NCI-H460 (cell line): ENCODE data around the gene ZMYND8. TPM values are rescaled to one million over a fixed set of nuclear protein-coding genes. Genes with fewer than 3 reads are reported as not detected.

ENCODE experiments used
- DNase-seq: peaks from one replicate; pipeline ENCODE4 v3.0.0-alpha.2; 2016; ENCODE audit warnings: low read depth; ENCODE audit errors: extremely low read depth
- total RNA-seq: library from RNA; depleted of rRNA; stranded (reverse); fragments of >200 nt; shearing (Covaris generic); gene quantifications from 2 replicates; pipeline ENCODE4 v1.2.3, GENCODE V29; 2014

The ZMYND8 gene
- total RNA-seq, 1 experiment from 2014 or later, result 20.6 TPM

DNA sequence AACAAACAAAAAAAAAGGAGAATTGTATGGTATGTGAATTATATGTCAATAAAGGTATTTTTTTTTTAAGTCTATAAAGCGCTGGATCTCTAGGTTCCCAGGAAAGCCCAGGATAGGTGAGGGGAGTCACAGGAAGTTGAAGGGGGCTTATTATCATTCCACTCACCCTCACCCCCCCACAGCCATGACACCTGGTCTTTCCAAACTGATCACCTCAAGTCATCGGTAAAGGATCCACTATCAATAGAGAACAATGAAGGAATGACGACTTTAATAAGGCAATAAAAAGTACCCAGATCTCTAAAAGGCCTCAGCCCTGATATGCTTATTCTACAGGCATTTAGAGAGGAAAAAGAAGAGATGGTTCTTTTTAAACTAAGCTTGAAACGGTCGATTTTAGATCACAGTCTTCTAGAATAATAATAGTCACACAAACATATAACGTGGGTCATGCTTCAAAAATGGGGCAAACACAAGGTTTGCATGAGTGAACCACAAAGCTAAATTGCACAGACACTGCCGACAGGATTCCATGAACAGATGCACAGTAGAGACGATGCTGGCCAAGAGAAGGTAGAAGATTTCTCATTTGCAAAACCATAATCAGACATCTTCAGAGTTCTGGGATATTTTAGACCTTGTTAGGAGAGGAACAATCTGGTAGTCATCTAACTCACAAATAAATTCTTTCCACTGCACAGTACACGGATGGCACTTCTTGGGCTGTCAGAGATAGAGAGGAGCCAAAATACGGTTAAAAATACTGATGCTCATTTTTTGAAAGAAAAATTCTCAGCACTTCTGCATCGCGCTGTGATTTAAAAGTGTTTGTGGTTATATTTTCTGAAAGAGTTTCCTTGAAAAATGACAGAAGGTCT, 21.0 kb downstream of the ZMYND8 start:
- DNase-seq, result no peak

DNA sequence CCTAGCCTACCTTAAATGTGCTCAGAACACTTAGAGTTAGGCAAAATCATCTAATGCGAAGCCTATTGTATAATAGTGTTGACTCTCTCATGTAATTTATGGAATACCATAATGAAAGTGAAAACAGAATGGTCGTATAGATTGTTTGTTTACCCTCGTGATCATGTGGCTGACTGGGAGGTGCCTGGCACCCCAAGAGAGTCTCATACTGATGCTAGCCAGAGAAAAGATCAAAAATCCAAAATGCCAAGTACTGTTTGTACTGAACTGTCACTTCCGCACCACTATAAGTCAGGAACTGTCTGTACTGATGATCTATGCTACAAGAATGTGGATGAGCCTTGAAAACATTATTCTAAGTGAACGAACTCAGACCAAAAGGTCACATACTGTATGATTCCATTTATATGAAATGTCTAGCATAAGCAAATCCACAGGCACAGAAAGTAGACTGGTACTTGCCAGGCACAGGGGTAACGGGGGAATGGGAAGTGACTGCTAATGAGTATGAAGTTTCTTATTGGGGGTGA, 22.4 kb downstream of the ZMYND8 start:
- peak; percentile 92 for DNase-seq

DNA sequence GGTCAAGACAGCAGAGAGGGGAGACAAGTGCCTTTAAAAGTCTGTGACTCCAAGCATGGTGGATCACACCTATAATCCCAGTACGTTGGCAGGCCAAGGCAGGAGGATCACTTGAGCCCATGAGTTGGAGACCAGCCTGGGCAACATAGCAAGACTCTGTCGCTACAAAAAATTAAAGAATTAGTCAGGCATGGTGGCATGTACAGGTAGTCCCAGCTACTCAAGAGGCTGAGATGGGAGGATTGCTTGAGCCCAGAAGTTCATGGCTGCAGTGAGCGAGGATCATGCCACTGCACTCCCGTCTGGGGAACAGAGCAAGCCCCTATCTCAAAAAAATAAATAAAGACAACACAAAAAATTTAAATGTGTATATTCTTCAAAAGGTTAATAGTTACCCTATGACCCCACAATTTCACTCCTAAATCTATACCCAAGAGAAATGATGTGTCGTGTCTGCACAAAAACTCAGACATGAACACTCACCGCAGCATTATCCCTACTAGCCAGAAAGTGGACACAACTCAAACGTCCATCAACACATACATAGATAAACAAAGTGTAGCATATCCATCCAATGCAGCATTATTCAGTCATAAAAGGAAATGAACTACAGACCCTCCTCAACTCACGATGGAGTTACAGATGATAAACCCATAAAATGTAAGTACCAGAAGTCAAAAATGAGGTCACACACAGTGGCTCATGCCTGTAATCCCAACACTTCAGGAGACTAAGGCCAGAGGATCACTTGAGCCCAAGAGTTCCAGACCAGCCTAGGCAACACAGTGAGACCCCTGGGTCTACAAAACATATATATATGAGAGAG, 23.9 kb downstream of the ZMYND8 start:
- no peak for DNase-seq

DNA sequence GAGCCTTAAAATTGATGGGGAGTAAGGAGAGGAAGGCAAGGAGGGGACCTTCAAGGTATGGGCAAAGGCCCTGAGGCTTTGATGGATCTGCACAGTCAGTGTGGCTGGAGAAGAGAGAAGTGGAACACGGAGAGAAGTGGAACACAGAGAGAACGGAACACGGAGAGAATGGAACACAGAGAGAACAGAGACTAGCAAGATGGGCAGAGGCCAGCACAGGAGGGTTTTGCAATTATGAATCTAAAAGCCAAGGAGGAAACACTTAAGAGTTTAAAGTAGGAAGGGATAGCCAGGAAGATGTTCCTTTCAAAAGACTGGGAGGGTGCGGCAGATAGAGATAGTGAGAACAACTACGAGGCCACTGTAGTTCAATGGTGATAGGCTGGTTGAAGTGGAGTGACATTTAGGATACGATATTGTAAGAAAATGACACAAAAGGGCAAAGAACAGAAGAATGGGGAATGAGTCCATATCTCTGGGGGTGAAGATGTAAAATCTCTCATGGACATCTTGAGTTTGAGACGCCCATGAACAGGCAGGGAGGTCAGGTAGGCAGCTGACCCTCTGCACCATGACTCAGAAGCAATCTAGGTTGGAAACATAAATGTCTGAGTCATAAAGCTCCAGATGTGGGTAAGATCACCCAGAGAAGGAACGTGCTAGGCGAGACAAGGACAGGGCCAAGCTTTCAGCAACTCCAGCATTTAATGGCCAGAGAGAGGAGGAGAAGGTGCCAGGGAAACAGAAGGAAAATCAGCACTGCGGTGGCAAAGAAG, 25.4 kb downstream of the ZMYND8 start:
- DNase-seq, result no peak

DNA sequence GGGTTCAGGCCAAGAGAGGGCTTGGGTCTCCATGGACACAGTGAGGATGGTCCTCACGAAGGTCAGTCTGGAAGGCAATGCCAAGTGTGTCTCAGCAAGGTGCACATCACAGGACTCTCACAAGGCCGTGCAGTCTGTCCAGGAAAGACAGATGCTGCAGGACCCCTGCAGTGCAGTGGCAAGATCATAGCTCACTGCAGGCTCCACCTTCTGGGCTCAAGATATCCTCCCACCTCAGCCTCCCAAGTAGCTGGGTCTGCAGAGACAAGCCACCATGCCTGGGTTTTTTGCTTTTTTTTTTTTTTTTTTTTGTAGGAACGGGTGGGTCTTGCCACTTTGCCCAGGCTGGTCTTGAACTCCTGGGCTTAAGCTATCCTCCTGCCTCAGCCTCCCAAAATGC, 26.4 kb downstream of the ZMYND8 start:
- DNase-seq, result no peak

GRCh38 chr20:47328129-47328528, 28.4 kb downstream of the ZMYND8 start:
- no peak for DNase-seq

DNA sequence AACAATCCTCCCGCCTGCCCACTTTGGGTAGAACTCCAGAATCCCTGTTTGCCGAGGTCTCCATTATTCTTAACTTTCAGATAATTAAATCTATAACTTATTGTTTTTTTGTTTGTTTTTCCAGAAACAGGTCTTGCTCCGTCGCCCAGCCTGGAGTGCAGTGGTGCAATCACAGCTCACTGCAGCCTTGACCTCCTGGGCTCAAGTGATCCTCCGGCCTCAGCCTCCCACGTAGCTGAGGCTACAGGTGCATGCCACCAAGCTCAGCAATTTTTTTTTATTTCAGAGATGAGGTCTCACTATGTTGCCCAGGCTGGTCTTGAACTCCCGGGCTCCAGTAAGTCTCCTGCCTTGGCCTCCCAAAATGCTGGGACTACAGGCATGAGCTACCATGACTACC, 28.8 kb downstream of the ZMYND8 start:
- no peak for DNase-seq

DNA sequence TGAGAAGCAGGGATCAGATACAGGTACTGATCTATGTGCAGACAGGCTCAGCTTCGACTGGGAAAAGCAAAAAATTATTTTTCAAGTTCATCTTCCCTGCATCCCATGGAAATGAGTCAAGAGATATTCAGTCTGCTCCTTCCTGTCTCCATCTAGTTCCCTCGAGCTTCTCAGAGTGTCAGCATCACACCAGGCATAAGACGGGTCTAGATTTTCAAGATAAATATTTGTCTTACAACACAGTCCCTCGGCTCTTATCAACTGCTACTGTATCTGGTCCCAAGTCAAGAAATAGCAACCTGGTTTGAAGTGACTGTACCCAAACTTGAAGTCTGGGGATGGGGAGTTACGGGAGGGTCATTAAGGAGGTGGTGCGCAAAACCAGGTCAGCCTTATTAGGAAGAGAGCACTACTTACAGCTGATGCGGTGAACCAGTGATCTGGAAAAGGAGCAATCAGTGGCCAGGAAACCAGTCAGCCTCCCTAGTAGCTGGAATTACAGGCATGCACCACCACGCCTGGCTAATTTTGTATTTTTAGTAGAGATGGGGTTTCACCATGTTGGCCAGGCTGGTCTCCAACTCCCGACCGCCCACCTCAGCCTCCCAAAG, 29.7 kb downstream of the ZMYND8 start:
- no peak for DNase-seq

DNA sequence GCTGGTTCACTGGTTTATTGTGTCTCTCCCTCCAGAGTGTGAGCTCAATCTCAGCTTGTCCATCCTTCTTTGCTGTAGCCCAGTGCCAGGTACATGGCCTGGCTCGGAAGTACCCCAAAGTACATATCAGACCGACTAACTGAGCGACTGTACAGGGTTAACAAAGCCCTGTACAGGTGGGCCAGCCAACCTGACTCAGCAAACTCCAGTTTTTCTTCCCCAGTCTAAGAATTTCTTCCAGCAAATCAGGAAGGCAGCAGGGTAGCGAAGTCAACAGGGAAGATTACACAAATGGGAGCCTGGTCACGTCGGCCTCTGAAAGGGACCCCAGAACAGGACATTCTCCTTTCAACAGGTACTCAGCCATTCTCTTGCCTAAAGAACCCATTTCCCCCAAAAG, 31.3 kb downstream of the ZMYND8 start:
- no peak for DNase-seq

- DNase-seq, result no peak
Measured at GRCh38 chr20:47320990-47321805, 35.3 kb downstream of the ZMYND8 start.

DNA sequence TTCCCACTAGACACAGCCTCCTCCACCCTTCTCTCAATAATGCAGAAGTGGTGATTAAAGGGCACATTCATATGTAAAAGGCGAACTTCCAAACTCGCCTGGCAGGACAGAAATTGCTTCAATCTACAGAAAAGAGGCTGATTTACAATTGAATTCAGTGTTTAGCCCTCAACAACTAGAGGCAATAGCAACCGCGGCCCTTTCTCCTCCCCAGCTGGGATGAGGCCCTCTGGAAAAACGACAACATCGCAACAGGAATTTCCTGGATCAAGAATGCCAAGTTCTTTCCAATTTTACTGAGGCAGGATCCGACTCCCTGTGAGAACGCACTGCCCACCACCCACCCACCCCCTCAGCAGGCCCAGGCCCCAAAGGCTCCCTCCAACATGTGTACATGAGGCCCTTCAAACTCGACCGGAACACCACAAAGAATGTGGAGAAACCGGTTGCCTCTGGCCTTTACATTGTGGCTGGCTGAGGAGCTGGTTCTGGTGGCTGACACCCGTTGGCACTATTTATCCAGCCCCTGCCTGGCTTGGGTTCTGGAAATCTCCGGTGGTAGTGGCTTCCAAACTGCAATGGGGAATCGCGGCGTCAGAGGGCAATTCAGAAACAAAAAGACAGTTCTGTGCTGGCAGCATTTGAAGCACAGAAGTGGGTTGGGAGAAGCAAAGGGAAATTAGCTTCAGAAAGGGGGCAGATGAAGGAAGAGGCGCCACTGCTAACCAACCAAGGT, 36.8 kb downstream of the ZMYND8 start:
- no peak for DNase-seq

DNA sequence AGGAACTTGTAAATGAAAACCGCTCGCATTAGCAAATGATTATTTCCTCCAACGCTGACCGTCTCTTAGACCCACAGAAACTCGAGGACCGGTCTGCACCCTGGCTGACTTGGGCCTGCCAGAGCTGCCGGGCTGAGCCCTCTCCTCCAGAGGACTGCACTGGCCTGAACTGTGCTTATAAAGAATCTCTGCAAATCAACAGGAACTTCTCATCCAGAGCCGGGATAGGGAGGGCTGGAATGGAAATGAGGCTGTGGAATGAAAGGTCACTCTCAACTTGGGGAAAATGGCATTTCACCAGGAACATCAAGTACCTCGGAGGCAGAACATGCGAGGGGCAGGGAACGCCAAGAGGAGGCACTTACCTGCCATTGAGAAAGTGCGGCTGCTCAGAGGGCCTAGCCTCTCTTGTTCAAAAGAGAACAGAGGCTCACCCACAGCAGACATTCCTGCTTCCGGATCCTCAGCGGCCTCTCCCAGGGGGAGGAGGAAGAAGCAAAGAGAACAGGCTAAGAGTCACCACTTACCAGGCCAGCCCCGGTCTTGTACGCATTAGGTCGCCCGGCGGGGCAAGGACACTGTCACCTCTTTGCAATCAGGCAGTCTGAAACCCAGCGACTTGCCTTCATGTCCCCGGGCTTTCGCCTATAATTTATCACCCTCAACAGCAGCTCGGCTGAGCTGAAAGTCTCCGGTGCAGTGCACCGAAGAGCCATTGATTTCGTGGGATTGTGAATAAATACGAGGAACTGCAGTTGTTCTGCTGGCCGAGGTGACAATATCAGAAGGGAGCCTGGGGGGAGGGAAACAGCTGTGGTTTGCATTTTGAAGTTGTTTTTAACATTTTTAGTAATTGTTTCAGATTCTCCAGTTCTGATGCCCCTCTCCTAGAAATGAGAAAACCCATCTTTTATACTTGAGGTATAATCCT, 37.6 kb downstream of the ZMYND8 start:
- peak; percentile 32 for DNase-seq

GRCh38 chr20:47318027-47318585, 38.4 kb downstream of the ZMYND8 start:
- no peak for DNase-seq

DNA sequence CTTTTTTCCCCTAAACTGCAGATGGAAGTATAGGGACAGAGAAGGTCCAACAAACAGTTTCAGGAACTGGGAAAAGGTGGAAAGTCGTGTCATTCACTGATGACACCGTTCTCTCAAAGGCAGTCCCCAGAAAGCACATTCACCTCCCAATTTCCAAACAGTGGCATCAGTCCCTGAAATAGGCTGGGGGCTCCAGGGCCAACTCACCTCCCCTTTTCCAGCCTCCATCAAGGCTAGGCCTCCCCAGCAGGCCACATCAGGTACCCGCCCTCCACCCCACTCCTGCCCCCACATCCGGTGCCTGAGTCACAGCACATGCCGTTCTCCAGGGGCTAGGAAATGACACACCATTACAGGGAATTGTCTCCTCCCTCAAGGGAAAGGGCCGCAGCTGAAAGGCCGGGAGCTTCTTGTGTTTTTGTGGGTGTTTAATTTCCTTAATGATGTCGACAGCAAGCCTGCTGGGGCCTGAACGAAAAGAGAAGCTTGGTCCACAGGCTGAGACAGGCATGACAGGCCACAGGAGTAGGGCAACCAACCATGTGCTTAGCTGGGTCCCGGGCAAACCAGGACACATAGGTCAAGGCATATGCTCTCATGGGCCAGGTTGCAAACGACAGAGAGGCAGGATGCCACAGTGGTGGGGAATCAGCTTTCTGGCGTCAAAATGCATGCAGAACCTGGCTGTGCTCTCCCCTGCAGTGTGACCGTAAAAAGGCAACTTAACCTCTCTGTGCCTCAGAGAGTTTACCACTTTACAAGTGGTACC, 39.2 kb downstream of the ZMYND8 start:
- peak; percentile 40 for DNase-seq

DNA sequence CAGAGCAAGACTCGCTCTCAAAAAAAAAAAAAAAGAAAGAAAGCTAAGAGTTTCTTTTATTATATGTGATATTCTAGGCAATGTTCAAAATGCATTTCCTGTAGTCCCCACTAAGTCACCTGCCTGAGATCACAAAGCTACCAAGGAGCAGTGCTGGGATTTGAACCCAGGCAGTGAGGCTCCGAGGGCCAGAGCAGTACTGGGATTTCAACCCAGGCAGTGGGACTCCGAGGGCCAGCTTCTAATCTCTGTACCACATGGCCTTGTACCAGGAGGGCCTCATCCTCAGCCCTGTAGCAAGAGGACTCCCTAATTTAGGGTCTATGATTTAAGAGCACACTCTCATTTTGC, 39.7 kb downstream of the ZMYND8 start:
- DNase-seq, result no peak

DNA sequence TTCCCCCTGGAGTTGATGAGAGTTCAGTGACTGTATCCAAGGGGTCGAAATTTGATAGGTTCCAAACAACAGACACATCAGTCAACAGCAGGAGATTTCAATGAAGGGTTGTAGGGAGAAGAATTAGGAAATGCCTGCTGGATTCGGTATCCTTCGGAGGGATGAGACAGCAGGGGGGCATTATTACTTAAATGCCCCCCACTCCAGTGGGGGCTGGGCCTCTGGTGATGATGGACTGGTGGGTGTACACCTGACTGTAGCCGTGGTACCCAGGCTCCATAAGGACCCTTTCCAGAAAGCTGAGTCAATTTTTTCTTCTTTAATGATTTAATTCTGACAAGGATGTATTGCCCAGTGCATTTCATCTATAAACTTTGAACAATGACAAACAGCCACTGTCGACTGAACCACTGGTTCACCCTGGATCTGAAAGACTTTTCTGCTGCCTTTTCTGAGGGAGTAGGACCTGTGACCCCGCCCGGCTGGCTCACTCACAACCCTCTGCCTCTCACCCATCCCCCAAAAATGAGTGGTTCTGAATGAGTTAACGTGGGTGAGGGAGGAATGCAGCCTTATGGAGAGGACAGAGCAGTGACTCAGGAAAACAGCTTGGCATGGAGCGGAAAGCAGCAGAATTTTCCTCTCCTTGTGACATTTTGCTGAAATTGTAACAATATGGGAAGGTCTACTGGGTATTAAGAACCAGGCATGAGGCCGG, 41.0 kb downstream of the ZMYND8 start:
- peak; percentile 60 for DNase-seq
